Stomach (tissue), 9 donors: ENCODE results near the gene PTPRD. TPM values are rescaled to one million over a fixed set of nuclear protein-coding genes. Genes with fewer than 3 reads are reported as not detected.
A peak's percentile ranks its signal among the peaks of the same experiment; 100 is the strongest.

Source experiments
- DNase-seq, 2 donors: peaks; one replicate each; pipeline versions ENCODE4 v3.0.0 to v3.0.0-alpha.2; 2013 to 2019
- H3K27ac ChIP-seq, 5 donors: fragments of 200-600 bp in 4 of 5; sonication (generic) in 4 of 5; one replicate each; pipeline ENCODE4 v1.5.1; 2013 to 2019; ENCODE audit warnings: mild to moderate bottlenecking in 1 of 5, moderate library complexity in 1 of 5
- H3K27me3 ChIP-seq, 3 donors: fragments of 200-600 bp; sonication (generic); one replicate each; pipeline ENCODE4 v1.5.1; 2017 to 2019; ENCODE audit warnings: mixed run types in 1 of 3
- H3K36me3 ChIP-seq, 4 donors: fragments of 200-600 bp; sonication (generic); 1 replicate in 3 of 4; 2 replicates in 1 of 4; pipeline ENCODE4 v1.5.1; 2016 to 2019
- H3K4me1 ChIP-seq, 4 donors: fragments of 200-600 bp; sonication (generic); one replicate each; pipeline ENCODE4 v1.5.1; 2016 to 2019
- H3K4me3 ChIP-seq, 4 donors: fragments of 200-600 bp; sonication (generic) in 3 of 4; one replicate each; pipeline ENCODE4 v1.5.1; 2016 to 2019; ENCODE audit warnings: mild to moderate bottlenecking in 1 of 4
- H3K9me3 ChIP-seq, 4 donors: fragments of 200-600 bp; sonication (generic); one replicate each; pipeline ENCODE4 v1.5.1; 2016 to 2019
- EP300 ChIP-seq: sonication (generic); formaldehyde crosslinking; IDR thresholded peaks from one replicate; pipeline ENCODE4 v1.6.1; 2017; ENCODE audit warnings: antibody characterized with exemption
- POLR2A ChIP-seq, 4 donors: fragments of 450-650 bp; IDR thresholded peaks; one replicate each; pipeline ENCODE4 v1.6.1; 2016; ENCODE audit warnings: antibody characterized with exemption in 4 of 4, control low read depth in 2 of 4, mild to moderate bottlenecking in 1 of 4, moderate library complexity in 1 of 4
- POLR2AphosphoS5 ChIP-seq, 3 donors: sonication (generic); formaldehyde crosslinking; IDR thresholded peaks; one replicate each; pipeline ENCODE4 v1.6.1; 2016; ENCODE audit warnings: antibody characterized with exemption in 3 of 3
- WGBS, 5 donors: extraction: QIAGEN DNeasy Blood & Tissue Kit in 3 of 5; methylation state at CpG; one replicate each; pipeline versions ENCODE4 v1.1.5 to v1.1.7; 2013 to 2018; 5-methylcytosine and 5-hydroxymethylcytosine counted together
- intact Hi-C: fragments of 100-400 bp; cut with DNase I; formaldehyde crosslinking; loops from one replicate; pipeline ENCODE4 v1.15.1; 2023; ENCODE audit warnings: low total_unique reads
- polyA plus RNA-seq, 3 donors: library from polyadenylated mRNA; stranded (reverse); fragments of 200-250 nt; gene quantifications; one replicate each; pipeline ENCODE4 v1.2.3, GENCODE V29; 2013
- total RNA-seq, 5 donors: library from RNA; depleted of rRNA; stranded (reverse); fragments of >200 nt; gene quantifications; one replicate each; pipeline versions ENCODE4 v1.1.0 to v1.2.3, GENCODE V29; 2014 to 2016
- TF ChIP-seq, protein P1 (sequence below), 7 experiments: fragments of 450-650 bp in 4 of 7; fragments of 200-600 bp in 3 of 7; sonication (generic) in 3 of 7; IDR thresholded peaks; one replicate each; pipeline ENCODE4 v1.5.1; 2016 to 2019; ENCODE audit warnings: antibody characterized with exemption in 7 of 7, control low read depth in 2 of 7, mild to moderate bottlenecking in 1 of 7
- donor health status: healthy with polysubstance abuse.
- donor health status: Bipolar disorder and iron deficiency.
- donor health status: healthy.

Gene PTPRD
- total and polyA plus RNA-seq, 8 donors = 0.12 to 53.1 (median 1.2) TPM

- H3K27ac ChIP-seq = no peak overlapping the region
- 85 to 93% (median 88%) methylated on average over 8 of the region's 8 CpGs for WGBS, 5 donors
- H3K4me3 ChIP-seq = no peak overlapping the region
- no peaks in the 10 kb centered on the region for H3K36me3 ChIP-seq
- intact Hi-C loops = no loop called here
- DNase-seq = no peak
- no peaks in the 10 kb centered on the region for H3K4me1 ChIP-seq
- peaks cover 0 to 3% (median 0%) of the 10 kb centered on the region in 4 donors for H3K9me3 ChIP-seq
- no peaks in the 10 kb centered on the region for H3K27me3 ChIP-seq
- TF ChIP-seq, protein P1, sequence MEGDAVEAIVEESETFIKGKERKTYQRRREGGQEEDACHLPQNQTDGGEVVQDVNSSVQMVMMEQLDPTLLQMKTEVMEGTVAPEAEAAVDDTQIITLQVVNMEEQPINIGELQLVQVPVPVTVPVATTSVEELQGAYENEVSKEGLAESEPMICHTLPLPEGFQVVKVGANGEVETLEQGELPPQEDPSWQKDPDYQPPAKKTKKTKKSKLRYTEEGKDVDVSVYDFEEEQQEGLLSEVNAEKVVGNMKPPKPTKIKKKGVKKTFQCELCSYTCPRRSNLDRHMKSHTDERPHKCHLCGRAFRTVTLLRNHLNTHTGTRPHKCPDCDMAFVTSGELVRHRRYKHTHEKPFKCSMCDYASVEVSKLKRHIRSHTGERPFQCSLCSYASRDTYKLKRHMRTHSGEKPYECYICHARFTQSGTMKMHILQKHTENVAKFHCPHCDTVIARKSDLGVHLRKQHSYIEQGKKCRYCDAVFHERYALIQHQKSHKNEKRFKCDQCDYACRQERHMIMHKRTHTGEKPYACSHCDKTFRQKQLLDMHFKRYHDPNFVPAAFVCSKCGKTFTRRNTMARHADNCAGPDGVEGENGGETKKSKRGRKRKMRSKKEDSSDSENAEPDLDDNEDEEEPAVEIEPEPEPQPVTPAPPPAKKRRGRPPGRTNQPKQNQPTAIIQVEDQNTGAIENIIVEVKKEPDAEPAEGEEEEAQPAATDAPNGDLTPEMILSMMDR (IDR thresholded peaks at IDR 0.05) = no peak
- TF ChIP-seq POLR2AphosphoS5 (IDR thresholded peaks at IDR 0.05) (no peak), POLR2A (IDR thresholded peaks at IDR 0.05) (no peak), EP300 (no peak)
Measured at GRCh38 chr9:8760000-8760767, 1852.6 kb downstream of the PTPRD start.

- intact Hi-C loops = no loop called here
- WGBS, 5 donors = 71 to 97% (median 87%) methylated on average over 2 of the region's 2 CpGs
- Histone ChIP-seq H3K36me3 (no peaks in the 10 kb centered on the region), H3K27ac (no peak overlapping the region), H3K4me3 (no peak overlapping the region), H3K27me3 (no peaks in the 10 kb centered on the region), H3K4me1 (no peaks in the 10 kb centered on the region), H3K9me3 (peaks cover 0 to 3% (median 0%) of the 10 kb centered on the region in 4 donors)
- TF ChIP-seq POLR2A (IDR thresholded peaks at IDR 0.05) (no peak), EP300 (no peak), POLR2AphosphoS5 (IDR thresholded peaks at IDR 0.05) (no peak)
- TF ChIP-seq, protein P1 (IDR thresholded peaks at IDR 0.05) = no peak
- DNase-seq = no peak
Measured at GRCh38 chr9:8757881-8758280, 1854.9 kb downstream of the PTPRD start.

DNA sequence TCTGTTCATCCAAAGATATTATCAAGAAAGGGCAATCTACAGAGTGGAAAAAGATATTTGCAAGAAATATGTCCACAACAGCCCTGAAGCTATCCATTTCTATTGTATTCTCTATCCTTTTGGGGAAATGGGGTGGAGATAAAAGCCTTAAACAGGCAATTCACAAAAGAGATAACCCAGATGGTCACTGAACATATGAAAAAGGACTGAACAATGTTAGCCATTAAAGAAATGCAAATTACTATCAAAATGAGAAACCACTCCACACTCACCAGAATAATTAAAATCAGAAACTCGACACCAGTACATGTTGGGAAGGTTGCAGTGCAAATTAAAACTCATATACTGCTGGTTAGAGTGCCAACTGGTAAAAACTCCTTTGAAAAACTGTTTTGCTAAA lies 1858.1 kb downstream of the PTPRD start:
- H3K36me3 ChIP-seq = no peaks in the 10 kb centered on the region
- H3K27ac ChIP-seq = no peak overlapping the region
- H3K4me1 ChIP-seq = no peaks in the 10 kb centered on the region
- intact Hi-C loops = no loop called here
- no peak overlapping the region for H3K4me3 ChIP-seq
- H3K9me3 ChIP-seq = peaks cover 0 to 3% (median 0%) of the 10 kb centered on the region in 4 donors
- H3K27me3 ChIP-seq = no peaks in the 10 kb centered on the region
- TF ChIP-seq POLR2AphosphoS5 (IDR thresholded peaks at IDR 0.05) = no peak
- TF ChIP-seq, protein P1 (IDR thresholded peaks at IDR 0.05) = no peak
- TF ChIP-seq POLR2A (IDR thresholded peaks at IDR 0.05) = no peak
- TF ChIP-seq EP300 = no peak
- WGBS, 5 donors = 77 to 97% (median 83%) methylated on average over 1 of the region's 1 CpG
- no peak for DNase-seq

GRCh38 chr9:8751406-8751930 lies 1861.3 kb downstream of the PTPRD start:
- no peaks in the 10 kb centered on the region for H3K9me3 ChIP-seq
- H3K27ac ChIP-seq = no peak overlapping the region
- TF ChIP-seq, protein P1 (IDR thresholded peaks at IDR 0.05) = no peak
- no peak for TF ChIP-seq EP300
- TF ChIP-seq POLR2A (IDR thresholded peaks at IDR 0.05) = no peak
- intact Hi-C loops = no loop called here
- no peak overlapping the region for H3K4me3 ChIP-seq
- H3K4me1 ChIP-seq = no peaks in the 10 kb centered on the region
- H3K36me3 ChIP-seq = no peaks in the 10 kb centered on the region
- peak in 1 of 2 donors; percentile 30 for DNase-seq
- no peaks in the 10 kb centered on the region for H3K27me3 ChIP-seq
- 48 to 79% (median 65%) methylated on average over 1 of the region's 1 CpG for WGBS, 5 donors
